NCI-H1694 treated with DMSO at 0.1 percent for 48 hours (cell line): Measurements from ENCODE around the gene CHD1.

Experiments
- DNase-seq: peaks from one replicate; lab custom pipeline; 2025; lab: John Stamatoyannopoulos, UW

Gene CHD1

GRCh38 chr5:98807806-98808205 lies 121.0 kb downstream of the CHD1 start:
- no peak for DNase-seq

GRCh38 chr5:98805070-98805469 lies 123.7 kb downstream of the CHD1 start:
- DNase-seq: no peak

- no peak for DNase-seq
These were observed 124.7 kb downstream of the CHD1 start for GRCh38 chr5:98804066-98804465.
